GM20431 (cell line): ENCODE measurements around the gene ZMAT5.

Experiments used
- in situ Hi-C: fragments of 300-500 bp; cut with MseI, MboI; formaldehyde crosslinking; loops from one replicate; pipeline ENCODE4 v1.15.0; 2020; ENCODE audit warnings: low sequenced_read_pairs; ENCODE audit not compliant: unreplicated experiment

Gene ZMAT5

DNA sequence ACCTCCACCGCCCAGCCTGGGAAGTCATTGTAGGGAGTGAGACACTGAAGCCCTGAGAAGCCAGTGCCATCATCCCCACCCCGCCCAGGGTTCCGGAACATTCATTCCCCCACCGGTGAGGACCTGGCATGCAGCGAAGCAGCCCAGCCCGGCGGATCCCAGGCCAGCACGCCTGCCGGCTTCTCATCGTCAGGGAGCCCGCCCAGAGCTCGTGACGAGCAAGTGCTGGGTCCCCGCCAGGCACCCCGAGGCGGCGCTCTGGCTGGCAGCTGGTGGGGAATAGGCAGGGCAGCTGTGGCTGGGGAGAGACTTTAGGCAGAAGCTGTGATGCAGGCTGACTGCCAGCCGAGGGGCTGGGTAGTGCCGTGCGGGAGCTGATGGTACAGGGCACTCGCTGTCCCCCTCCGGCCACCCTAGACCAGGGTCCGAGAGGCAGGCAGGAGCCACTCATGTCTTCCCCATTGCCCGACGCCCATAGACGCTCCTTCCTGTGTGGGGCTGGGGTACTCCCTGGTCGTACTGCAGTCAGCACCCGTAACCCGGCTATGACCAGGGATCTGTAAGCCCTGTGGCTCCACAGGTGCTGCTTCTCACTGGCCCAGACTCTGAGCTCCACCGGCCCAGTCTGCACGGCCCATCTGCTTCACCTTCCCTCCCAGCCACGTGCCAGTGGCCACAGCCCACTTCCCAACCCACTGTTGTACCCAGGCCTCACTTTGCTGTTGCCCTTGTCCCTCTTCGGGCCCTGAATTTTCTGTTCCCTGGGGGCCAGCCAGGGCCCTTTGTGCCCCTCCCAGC lies 71.5 kb downstream of the ZMAT5 start:
- in situ Hi-C loops = no loop called here

DNA sequence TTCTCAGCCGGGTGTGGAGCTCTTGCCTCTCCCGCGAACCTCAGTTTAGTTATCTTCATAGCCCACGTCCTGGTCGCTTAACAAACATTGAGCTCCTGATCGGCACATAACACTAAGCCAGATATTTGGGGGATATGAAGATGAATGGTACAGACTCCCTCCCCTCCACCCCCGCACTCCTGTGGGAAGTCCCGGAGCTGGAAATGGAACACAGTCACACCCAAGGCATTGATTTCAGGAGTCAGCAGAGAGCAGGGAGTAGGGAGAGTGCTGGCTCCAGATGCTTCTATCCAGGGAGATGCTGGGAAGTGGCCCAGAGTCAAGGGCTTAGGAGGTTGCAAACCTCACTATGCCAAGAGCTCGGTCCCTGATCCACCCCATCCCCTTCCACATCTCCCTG lies 73.1 kb downstream of the ZMAT5 start:
- in situ Hi-C loops = no loop called here

DNA sequence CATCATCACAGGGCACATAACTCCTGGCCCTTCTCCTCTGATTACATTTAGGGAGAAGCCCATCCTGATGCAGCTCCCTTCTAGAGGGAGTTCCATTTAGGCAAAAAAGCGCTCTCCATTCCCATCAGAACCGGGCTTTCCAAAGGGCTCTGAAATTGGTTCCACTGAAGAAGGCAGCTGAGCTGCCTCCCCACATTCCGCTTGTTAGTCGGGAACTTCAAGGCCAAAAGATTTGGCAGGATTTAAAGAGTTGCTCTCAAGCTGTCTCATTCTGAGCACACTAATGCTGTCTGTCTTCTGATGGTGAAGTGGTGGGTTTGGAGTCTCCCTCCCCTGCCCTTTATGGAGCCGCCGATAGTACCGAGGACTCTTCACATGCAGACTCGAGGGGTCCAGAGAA lies 73.6 kb downstream of the ZMAT5 start:
- in situ Hi-C loops = no loop called here

DNA sequence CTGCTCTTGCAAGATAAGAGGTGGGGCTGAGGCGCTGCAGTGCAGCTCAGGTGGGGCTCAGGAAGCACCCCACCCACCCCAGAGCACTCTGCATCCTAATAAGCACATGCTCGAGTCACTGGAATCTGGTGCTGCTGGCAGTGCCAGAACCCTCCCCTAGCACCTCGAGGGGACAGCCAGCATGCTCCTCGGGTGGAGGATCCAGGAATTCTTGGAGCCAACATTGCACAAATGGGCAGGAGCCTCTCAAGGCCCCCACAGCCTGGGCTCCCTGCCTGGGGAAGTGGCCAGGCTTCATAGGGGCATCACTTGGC lies 74.5 kb downstream of the ZMAT5 start:
- in situ Hi-C loops = no loop called here

DNA sequence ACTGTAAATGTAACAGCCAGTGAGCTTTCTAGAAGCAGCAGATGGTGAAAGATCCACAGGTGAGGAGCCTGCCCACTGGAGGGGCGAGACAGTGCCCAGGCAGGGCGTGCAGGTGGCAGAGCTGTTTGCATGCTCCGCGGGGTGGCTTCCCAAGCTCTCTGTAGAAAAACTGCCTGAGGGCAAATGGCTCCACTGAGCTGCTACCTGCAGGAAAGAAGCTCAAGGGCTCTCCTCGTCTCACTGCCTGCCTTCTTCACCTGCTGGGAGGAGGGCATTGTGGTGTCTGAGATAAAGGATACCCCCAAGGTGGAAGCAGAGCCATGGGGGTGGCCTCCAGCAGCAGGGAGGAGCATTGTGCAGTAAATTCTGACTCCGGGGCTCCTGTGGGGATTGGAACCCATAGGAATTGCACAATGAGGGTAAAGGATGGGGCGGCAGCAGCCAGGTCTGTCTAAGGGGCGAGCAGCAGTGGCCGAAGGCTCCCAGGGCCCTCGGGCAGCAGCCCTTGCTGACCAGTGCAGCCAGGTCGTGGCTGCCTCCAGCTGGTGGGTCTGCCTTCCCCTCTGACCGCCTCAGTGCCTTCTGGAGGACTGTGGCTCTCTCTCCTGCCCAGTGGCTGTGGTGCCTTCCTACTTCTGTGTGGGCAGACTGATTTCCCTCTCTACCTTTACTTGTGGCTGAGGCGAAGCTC lies 75.0 kb downstream of the ZMAT5 start:
- in situ Hi-C loops = no loop called here

DNA sequence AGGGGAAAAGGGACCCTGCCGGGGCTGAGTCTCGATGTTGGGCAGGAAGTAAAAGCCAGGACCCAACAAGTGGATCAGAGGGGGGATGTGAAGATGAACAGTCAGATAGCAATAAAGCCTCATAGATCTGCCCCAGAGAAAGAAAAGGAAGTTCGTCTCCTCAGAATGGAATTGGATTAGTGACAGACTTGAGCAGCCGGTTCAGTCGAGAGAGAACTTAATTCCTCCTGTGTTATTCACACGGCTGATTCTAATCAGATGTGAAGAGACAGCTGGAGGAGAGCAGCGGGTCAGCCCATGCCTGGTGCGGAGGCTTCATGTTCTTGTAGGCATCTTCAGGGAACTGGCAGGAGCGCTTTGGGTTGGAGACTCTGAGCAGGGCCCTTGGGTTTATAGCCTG lies 76.3 kb downstream of the ZMAT5 start:
- in situ Hi-C loops = no loop called here

DNA sequence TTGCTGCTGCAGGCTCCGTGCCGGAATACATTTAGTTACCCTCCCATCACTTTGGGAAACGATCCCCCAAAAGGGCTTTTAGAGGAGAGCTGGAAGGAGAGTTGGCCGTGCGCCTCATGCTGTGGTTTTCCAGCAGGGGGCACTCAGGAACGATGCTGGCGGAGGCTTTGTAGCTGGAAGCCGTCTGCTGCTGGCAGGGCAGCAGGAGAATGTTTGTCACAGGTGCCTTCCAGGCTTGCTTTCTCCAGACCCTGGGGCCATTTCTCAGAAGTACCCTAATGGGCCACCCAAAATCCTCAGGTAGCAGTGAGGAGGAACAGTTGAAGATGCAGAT lies 77.0 kb downstream of the ZMAT5 start:
- in situ Hi-C loops = no loop called here

DNA sequence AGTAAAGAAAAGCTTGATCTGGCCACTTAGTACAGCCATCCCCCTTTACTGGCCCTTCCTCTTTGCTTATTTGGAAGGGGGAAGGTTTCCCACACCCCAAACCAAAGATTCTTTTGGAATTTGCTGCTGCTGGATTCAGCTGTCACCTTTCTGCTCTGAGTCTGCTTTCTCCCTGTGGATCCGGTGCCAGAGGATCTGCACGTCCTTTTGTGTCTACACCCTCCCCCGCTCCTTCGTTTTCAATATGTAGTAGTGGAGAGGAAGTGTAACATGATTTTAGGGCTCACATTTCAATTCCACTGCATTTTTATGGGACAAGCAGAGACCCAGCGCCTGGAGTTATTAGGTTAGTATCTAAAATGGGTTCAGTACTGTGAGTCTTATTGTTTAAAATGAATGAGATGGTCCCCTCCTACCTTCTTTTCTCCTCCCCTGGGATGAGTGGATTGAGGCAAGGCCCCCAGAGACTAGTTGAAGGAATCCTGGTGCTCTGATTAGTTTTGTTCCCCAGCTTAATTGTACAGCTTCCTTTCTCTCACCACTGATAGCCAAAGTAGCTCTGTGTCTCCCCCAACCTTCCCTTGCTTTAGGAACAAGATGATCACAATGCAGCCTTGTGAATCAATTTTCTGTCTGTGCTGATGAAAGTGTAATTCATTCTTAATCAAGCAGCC lies 77.5 kb downstream of the ZMAT5 start:
- in situ Hi-C loops = no loop called here

DNA sequence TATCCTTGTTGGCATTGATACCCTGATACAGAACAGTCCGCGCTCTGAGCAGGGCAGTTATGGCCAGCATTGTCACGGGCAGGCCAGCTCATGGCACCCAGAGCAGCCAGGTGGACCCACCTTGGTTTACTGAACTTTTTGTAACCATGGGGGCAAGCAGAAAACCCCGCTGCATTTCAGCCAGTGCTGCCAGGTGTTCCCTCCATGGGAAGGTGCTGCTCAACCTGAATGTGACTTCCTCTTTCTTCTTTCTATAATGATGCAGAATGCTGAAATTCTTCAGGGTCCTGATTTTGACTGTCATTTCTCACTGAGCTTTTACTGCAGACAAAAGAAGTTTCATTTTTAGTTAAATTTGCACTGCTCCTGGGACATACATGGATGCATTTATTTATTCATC lies 82.6 kb downstream of the ZMAT5 start:
- in situ Hi-C loops = no loop called here

DNA sequence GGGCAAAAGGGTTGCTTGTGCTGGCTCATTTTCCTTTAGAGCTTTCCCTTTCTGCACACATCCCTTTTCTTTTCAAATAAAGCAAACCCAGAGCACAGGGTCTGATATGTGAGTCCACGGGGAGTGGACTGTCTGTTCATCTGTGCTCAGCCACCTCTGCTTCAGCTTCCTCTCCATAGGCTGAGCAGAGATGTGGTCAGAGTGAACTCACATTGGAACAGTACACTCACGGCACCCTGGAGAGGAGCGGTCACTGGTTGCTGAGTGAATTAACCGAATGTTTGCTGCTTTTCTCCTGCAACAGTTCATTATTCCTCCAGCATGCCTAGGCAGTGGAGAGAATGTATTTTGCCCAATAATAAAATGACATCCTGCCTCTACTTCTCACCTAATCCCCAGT lies 83.3 kb downstream of the ZMAT5 start:
- in situ Hi-C loops = no loop called here
